HG02763 (cell line): Measurements from ENCODE around the gene NDUFA11.
"Not testable (repeated sequence)": the region's sequence is repeated elsewhere in the genome, so short reads cannot be mapped to it uniquely, and the experiment has no call there.

Experiments
- ATAC-seq: cut with Tn5 transposase; IDR thresholded peaks from one replicate; pipeline ENCODE4 v1.9.1; 2021; ENCODE audit warnings: mild to moderate bottlenecking, moderate library complexity; ENCODE audit not compliant: unreplicated experiment

Gene NDUFA11

DNA sequence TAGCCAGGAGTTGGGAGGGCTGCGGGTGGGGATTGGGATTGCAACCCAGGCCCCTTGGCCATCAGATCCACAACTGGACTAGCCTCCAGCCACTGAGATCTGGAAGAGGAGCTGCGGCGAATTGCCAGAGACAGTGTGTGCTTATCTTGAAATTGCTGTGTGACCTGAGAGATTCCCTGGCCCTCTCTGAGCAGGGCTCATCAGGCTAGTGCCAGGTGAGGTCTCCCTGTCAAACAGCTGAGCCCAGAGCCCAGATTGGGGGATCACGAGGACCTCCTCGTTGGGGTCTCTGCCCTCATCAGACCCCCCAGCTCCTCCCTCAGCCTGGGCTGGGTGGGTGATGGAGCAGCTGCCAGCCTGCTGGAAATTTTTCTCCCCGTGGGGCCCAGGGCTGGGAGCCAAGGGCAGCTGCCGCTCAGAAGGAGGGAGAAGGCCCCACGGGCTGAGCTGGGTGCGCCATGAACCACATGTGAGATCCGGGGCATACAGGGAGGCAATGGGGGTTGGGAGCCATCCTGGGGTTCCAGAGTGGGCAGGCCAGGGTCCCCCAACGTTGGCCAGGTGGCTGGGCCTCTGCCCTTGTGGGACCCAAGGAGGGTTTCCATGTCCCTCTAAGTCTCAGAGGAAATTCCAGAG, 40.4 kb downstream of the NDUFA11 start:
- ATAC-seq = no peak

DNA sequence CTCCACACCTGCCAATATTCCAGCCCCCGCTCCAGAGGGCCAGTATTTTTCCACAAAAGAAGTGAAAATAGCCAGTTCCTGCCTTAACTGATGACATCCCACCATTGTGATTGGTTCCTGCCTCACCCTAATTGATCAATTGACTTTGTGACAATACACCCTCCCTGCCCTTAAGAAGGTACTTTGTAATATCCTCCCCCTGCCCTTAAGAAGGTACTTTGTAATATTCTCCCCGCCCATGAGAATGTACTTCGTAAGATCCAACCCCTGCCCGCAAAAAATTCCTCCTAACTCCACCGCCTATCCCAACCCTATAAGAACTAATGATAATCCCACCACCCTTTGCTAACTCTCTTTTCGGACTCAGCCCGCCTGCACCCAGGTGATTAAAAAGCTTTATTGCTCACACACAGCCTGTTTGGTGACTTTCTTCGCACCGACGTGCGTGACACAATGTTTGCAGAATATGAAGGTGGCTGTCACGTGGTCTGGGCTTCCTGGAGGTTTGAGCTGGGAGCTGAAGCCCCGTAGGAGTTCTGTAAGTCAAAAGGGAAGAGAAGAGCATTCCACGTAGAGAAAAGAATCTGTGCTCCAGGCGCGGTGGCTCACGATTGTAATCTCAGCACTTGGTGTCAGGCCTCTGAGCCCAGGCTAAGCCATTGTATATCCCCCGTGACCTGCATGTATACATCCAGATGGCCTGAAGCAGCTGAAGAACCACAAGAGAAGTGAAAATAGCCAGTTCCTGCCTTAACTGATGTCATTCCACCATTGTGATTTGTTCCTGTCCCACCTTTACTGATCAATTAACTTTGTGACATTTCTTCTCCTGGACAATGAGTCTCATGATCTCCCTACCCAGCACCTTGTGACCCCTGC, 46.1 kb downstream of the NDUFA11 start:
- no peak for ATAC-seq

DNA sequence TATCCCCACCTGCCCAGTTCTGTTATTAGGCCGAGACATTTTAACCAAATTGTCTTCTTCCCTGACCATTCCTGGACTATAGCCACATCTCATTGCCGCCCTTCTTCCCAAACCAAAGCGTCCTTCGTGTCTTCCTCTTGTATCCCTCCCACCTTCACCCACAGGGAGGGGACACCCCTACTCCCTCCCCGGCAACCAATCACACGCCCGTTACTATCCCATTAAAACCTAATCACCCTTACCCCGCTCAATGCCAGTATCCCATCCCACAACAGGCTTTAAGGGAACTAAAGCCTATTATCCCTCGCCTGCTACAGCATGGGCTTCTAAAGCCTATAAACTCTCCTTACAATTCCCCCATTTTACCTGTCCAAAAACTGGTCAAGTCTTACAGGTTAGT, 48.4 kb downstream of the NDUFA11 start:
- ATAC-seq = not testable (repeated sequence)

DNA sequence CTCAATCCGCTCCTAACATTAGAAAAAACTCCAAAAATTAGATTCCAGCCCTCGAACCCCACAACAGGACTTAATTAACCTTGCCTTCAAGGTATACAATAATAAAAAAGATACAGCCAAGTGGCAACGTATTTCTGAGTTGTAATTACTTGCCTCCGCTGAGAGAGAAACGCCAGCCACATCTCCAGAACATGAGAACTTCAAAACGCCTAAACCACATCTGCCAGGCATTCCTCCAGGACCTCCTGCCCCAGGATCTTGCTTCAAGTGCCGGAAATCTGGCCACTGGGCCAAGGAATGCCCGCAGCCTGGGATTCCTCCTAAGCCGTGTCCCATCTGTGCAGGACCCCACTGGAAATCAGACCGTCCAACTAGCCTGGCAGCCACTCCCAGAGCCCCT, 49.5 kb downstream of the NDUFA11 start:
- ATAC-seq = not testable (repeated sequence)

DNA sequence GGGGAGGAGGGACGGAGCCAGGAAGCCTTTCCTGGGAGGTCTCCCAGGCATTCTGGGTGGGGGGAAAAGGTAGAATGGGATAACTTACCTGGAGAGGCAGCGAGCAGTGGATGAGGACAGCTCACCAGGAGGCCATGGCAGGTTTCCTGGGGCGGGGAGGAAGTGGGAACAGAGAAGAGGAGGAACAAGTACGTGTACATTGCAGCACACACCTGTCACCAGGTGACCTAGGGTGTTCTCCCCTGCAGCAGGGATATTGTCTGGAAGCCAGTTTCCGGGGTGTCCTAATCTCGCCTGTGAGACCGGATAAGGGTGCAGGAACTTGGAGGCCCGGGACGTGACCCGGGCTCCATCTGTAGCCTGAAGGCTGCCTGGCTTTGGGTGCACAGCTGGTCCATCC, 52.3 kb downstream of the NDUFA11 start, which contains the start of gene FUT3:
Gene FUT3, minus strand, starts transcription at position 148 of the 400 bp plus-strand sequence.
- no peak for ATAC-seq

DNA sequence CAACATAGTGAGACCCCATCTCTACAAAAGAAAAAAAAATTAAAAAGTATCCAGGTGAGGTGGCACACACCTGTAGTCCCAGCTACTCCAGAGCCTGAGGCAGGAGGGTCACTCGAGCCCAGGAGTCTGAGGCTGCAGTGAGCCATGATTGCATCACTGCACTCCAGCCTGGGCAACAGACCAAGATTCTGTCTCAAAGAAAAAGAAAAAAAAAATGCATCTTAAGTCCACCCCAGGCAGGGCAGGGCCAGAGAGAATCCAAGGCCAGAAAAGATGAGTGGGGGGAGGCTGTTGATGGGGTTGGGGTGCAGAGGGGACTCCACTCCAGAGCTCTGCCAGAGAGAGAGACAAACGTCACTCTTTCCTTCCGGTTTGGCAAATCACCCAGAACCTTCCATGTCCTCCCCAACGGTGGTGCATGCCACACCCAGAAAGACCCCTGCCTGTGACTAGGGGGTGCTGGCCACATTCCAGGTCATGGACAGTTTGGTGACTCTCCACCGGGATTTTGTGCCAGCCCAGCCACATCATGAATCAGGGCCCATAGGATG, 52.8 kb downstream of the NDUFA11 start:
- ATAC-seq = no peak

DNA sequence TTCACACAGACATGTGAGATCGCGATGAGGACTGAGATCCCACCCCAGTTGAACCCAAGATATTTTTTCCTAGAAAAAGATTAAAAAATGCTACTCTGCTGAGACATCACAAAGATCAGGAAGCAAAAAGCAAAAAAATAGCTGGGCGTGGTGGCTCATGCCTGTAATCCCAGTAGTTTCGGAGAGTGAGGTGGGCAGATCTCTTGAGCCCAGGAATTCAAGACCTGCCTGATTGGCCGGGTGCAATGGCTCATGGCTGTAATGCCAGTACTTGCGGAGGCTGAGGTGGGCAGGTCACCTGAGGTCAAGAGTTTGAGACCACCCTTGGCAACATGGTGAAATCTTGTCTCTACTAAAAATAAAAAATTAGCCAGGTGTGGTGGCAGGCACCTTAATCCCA, 53.4 kb downstream of the NDUFA11 start:
- no peak for ATAC-seq

DNA sequence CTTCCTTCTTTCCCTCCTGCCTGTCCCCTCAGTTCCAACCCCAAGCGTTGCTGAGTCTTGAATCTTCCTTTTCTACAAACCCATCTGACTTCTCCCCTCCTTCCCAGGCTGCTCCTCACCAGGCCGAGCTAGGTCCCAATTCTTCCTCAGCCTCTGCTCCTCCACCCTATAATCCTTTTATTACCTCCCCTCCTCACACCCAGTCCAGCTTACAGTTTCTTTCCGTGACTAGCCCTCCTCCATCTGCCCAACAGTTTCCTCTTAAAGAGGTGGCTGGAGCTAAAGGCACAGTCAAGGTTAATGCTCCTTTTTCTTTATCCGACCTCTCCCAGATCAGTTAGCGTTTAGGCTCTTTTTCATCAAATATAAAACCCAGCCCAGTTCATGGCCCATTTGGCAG, 55.0 kb downstream of the NDUFA11 start:
- ATAC-seq = not testable (repeated sequence)

DNA sequence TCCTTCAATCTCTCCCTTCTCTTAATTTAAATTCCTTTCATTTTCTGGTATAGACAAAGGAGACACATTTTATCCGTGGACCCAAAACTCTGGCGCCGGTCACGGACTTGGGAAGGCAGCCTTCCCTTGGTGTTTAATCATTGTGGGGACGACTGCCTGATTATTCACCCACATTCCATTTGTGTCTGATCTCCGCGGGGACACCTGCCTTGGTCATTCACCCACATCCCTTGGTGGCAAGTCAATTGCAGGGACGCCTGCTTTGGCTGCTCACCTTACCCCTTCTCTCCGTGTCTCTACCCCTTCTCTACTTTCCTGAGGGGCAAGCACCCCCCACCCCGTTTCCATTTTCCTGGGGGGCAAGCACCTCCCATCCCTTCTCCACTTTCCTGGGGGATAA, 55.7 kb downstream of the NDUFA11 start:
- ATAC-seq = not testable (repeated sequence)
